ENCODE data around the gene GJD4.

DNA sequence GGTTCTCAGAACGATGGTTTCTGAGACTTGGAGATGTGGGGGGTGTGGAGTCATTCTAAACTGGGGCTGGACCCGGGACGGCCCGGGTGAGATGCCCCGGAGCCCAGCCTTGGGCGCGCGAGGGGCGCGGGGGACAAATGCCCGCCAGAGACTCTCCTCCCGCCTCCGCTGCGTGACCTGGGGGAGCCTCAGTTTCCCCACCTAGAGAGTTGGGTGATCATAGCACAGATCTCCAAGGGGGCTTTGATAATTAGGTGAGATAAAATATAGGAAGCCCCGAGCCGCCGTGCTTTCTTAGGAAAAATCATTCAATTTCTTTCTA, 37.6 kb downstream of the GJD4 start:
- TF ChIP-seq, protein P1, sequence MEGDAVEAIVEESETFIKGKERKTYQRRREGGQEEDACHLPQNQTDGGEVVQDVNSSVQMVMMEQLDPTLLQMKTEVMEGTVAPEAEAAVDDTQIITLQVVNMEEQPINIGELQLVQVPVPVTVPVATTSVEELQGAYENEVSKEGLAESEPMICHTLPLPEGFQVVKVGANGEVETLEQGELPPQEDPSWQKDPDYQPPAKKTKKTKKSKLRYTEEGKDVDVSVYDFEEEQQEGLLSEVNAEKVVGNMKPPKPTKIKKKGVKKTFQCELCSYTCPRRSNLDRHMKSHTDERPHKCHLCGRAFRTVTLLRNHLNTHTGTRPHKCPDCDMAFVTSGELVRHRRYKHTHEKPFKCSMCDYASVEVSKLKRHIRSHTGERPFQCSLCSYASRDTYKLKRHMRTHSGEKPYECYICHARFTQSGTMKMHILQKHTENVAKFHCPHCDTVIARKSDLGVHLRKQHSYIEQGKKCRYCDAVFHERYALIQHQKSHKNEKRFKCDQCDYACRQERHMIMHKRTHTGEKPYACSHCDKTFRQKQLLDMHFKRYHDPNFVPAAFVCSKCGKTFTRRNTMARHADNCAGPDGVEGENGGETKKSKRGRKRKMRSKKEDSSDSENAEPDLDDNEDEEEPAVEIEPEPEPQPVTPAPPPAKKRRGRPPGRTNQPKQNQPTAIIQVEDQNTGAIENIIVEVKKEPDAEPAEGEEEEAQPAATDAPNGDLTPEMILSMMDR (conservative IDR thresholded peaks at IDR 0.05; ENCODE audit: low read depth, low read length): 0 out of 2 replicates have a peak, but pooled peaks have one; percentile 12
- TF ChIP-seq EZH2 (IDR thresholded peaks at IDR 0.05; ENCODE audit: borderline replicate concordance, low read depth, low read length, poor library complexity, severe bottlenecking): no peak
